HG02938 (cell line): Measurements from ENCODE around the gene THSD4.
"Not testable (repeated sequence)": the region's sequence is repeated elsewhere in the genome, so short reads cannot be mapped to it uniquely, and the experiment has no call there.

Experiments
- ATAC-seq: cut with Tn5 transposase; IDR thresholded peaks from one replicate; pipeline ENCODE4 v1.9.1; 2021; ENCODE audit warnings: mild to moderate bottlenecking, moderate library complexity; ENCODE audit not compliant: unreplicated experiment

THSD4 gene

GRCh38 chr15:71143373-71144310 is 28.4 kb downstream of the THSD4 start:
- no peak for ATAC-seq

GRCh38 chr15:71145648-71146047 is 30.4 kb downstream of the THSD4 start:
- no peak for ATAC-seq

- no peak for ATAC-seq
Measured at GRCh38 chr15:71146580-71146982, 31.3 kb downstream of the THSD4 start.

- ATAC-seq, result no peak
Measured at GRCh38 chr15:71148048-71148447, 32.8 kb downstream of the THSD4 start.

- no peak for ATAC-seq
Measured at GRCh38 chr15:71149646-71150557, 34.6 kb downstream of the THSD4 start.

- no peak for ATAC-seq
Measured at GRCh38 chr15:71151081-71151480, 35.8 kb downstream of the THSD4 start.

- ATAC-seq, result no peak
Measured at GRCh38 chr15:71152542-71152941, 37.3 kb downstream of the THSD4 start.

GRCh38 chr15:71153823-71154524 is 38.7 kb downstream of the THSD4 start:
- ATAC-seq, result no peak

- ATAC-seq, result no peak
Measured at GRCh38 chr15:71154607-71155200, 39.4 kb downstream of the THSD4 start.

- no peak for ATAC-seq
Measured at GRCh38 chr15:71155534-71155933, 40.3 kb downstream of the THSD4 start.

GRCh38 chr15:71160976-71161375 is 45.7 kb downstream of the THSD4 start:
- ATAC-seq, result no peak

GRCh38 chr15:71162309-71162708 is 47.0 kb downstream of the THSD4 start:
- no peak for ATAC-seq

GRCh38 chr15:71164606-71165005 is 49.3 kb downstream of the THSD4 start:
- not testable (repeated sequence) for ATAC-seq

- ATAC-seq, result no peak
Measured at GRCh38 chr15:71167445-71168165, 52.3 kb downstream of the THSD4 start.

GRCh38 chr15:71168166-71168834 is 53.0 kb downstream of the THSD4 start:
- no peak for ATAC-seq

- no peak for ATAC-seq
Measured at GRCh38 chr15:71170163-71170562, 54.9 kb downstream of the THSD4 start.

- ATAC-seq, result no peak
Measured at GRCh38 chr15:71171195-71171594, 55.9 kb downstream of the THSD4 start.

GRCh38 chr15:71174360-71174759 is 59.1 kb downstream of the THSD4 start:
- not testable (repeated sequence) for ATAC-seq
